Measurements from ENCODE around the gene HOMER2. TPM values are rescaled to one million over a fixed set of nuclear protein-coding genes. Genes with fewer than 3 reads are reported as not detected.

The HOMER2 gene
- total and polyA plus RNA-seq, 2 experiments from 2014 or later = 10.8 to 23.9 TPM

DNA sequence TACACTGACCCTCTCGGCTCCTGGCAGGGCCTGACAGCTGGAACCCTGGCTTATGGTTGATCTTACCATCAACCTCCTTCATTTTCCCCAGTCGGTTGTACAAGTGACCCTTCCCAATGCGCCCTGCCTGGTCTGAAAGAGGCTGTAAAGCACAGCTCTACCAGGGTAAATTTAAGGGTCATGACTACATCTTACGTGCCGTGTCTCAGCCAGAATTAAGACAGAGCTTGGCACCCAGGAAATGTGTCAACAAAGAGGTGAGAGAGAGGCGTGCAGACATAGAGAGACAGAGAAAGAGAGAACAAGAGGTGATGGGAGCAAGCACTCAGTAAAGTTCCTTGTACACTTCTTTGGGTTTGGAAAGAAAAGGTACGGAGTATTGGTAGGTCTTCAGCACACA lies 28.8 kb downstream of the HOMER2 start:
- H3K27ac ChIP-seq (ENCODE audit: low read depth) = no peak overlapping the region
- H3K36me3 ChIP-seq (ENCODE audit: insufficient read depth) = no peaks in the 10 kb centered on the region
- DNase-seq (ENCODE audit: low spot score) (no peak), ATAC-seq (no peak)
- H3K36me3 Mint-ChIP-seq (ENCODE audit: low read depth) = no peaks in the 10 kb centered on the region
- H3K27me3 ChIP-seq (ENCODE audit: insufficient read depth) = no peaks in the 10 kb centered on the region
- TF ChIP-seq ZNF331 (CRISPR knock-in tag; IDR thresholded peaks at IDR 0.05; ENCODE audit: low read depth) = no peak
- H3K9me2 ChIP-seq (ENCODE audit: insufficient read depth) = 0 out of 2 replicates have a peak, but pooled peaks cover 3% of the 10 kb centered on the region
- no peaks in the 10 kb centered on the region for H3F3A ChIP-seq (replicated peaks; ENCODE audit: low read depth)
- peaks cover 11% of the 10 kb centered on the region for H3K27me3 Mint-ChIP-seq (ENCODE audit: insufficient read depth, low read depth, poor library complexity)
- no peaks in the 10 kb centered on the region for H3K9me3 Mint-ChIP-seq
- H3K79me2 ChIP-seq (replicated peaks; ENCODE audit: insufficient read depth) = no peaks in the 10 kb centered on the region
- no peak overlapping the region for H3K4me2 ChIP-seq
- no peak overlapping the region for H3K4me3 ChIP-seq
- H3K4me1 Mint-ChIP-seq = no peaks in the 10 kb centered on the region
- no peaks in the 10 kb centered on the region for H3K4me1 ChIP-seq (ENCODE audit: insufficient read depth)
- H4K20me1 ChIP-seq (replicated peaks; ENCODE audit: insufficient read depth) = no peaks in the 10 kb centered on the region
- no peak overlapping the region for H3K4me3 Mint-ChIP-seq
- H2AFZ ChIP-seq = no peak overlapping the region
- no peak overlapping the region for H3K27ac Mint-ChIP-seq

DNA sequence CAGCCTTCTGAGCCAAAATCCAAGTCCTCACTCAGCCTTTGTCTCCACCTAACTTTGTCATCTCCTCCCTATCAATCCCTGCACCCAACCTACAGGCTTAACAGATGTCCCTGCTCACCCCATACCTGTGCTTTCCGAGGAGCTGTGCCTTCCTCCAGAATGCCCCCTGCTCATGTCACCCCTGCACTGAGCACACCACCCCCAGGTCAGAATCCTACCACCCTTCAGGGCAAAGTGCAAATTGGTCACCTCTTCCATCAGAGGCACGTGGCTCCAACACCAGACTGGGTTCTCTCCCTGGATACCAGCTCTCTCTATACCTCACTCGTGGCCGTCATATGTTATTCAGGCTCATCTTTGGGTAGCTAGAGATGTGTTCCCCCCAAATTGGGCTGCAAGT lies 29.8 kb downstream of the HOMER2 start:
- Mint-ChIP-seq H3K36me3 (ENCODE audit: low read depth) (no peaks in the 10 kb centered on the region), H3K27ac (no peak overlapping the region), H3K4me1 (no peaks in the 10 kb centered on the region), H3K27me3 (ENCODE audit: insufficient read depth, low read depth, poor library complexity) (peaks cover 11% of the 10 kb centered on the region), H3K4me3 (no peak overlapping the region), H3K9me3 (no peaks in the 10 kb centered on the region)
- Histone ChIP-seq H3K79me2 (replicated peaks; ENCODE audit: insufficient read depth) (no peaks in the 10 kb centered on the region), H2AFZ (no peak overlapping the region), H3K4me1 (ENCODE audit: insufficient read depth) (no peaks in the 10 kb centered on the region), H3K9me2 (ENCODE audit: insufficient read depth) (0 out of 2 replicates have a peak, but pooled peaks cover 3% of the 10 kb centered on the region), H3K27me3 (ENCODE audit: insufficient read depth) (no peaks in the 10 kb centered on the region), H3F3A (replicated peaks; ENCODE audit: low read depth) (no peaks in the 10 kb centered on the region), H4K20me1 (replicated peaks; ENCODE audit: insufficient read depth) (no peaks in the 10 kb centered on the region), H3K36me3 (ENCODE audit: insufficient read depth) (no peaks in the 10 kb centered on the region), H3K4me2 (no peak overlapping the region), H3K4me3 (no peak overlapping the region), H3K27ac (ENCODE audit: low read depth) (no peak overlapping the region)
- no peak for ATAC-seq
- no peak for DNase-seq (ENCODE audit: low spot score)
- TF ChIP-seq NANOG (IDR thresholded peaks at IDR 0.05; ENCODE audit: borderline replicate concordance) (no peak), ZNF331 (CRISPR knock-in tag; IDR thresholded peaks at IDR 0.05; ENCODE audit: low read depth) (no peak), JUNB (IDR thresholded peaks at IDR 0.05; ENCODE audit: unreplicated experiment) (no peak), POLR2AphosphoS5 (IDR thresholded peaks at IDR 0.05; ENCODE audit: low read depth) (no peak), ZNF114 (CRISPR knock-in tag; IDR thresholded peaks at IDR 0.05) (no peak), EZH2phosphoT487 (IDR thresholded peaks at IDR 0.05; ENCODE audit: unreplicated experiment) (no peak)
- TF ChIP-seq, protein P1, sequence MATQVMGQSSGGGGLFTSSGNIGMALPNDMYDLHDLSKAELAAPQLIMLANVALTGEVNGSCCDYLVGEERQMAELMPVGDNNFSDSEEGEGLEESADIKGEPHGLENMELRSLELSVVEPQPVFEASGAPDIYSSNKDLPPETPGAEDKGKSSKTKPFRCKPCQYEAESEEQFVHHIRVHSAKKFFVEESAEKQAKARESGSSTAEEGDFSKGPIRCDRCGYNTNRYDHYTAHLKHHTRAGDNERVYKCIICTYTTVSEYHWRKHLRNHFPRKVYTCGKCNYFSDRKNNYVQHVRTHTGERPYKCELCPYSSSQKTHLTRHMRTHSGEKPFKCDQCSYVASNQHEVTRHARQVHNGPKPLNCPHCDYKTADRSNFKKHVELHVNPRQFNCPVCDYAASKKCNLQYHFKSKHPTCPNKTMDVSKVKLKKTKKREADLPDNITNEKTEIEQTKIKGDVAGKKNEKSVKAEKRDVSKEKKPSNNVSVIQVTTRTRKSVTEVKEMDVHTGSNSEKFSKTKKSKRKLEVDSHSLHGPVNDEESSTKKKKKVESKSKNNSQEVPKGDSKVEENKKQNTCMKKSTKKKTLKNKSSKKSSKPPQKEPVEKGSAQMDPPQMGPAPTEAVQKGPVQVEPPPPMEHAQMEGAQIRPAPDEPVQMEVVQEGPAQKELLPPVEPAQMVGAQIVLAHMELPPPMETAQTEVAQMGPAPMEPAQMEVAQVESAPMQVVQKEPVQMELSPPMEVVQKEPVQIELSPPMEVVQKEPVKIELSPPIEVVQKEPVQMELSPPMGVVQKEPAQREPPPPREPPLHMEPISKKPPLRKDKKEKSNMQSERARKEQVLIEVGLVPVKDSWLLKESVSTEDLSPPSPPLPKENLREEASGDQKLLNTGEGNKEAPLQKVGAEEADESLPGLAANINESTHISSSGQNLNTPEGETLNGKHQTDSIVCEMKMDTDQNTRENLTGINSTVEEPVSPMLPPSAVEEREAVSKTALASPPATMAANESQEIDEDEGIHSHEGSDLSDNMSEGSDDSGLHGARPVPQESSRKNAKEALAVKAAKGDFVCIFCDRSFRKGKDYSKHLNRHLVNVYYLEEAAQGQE (IDR thresholded peaks at IDR 0.05; ENCODE audit: unreplicated experiment) = no peak
- TF ChIP-seq, protein P2, sequence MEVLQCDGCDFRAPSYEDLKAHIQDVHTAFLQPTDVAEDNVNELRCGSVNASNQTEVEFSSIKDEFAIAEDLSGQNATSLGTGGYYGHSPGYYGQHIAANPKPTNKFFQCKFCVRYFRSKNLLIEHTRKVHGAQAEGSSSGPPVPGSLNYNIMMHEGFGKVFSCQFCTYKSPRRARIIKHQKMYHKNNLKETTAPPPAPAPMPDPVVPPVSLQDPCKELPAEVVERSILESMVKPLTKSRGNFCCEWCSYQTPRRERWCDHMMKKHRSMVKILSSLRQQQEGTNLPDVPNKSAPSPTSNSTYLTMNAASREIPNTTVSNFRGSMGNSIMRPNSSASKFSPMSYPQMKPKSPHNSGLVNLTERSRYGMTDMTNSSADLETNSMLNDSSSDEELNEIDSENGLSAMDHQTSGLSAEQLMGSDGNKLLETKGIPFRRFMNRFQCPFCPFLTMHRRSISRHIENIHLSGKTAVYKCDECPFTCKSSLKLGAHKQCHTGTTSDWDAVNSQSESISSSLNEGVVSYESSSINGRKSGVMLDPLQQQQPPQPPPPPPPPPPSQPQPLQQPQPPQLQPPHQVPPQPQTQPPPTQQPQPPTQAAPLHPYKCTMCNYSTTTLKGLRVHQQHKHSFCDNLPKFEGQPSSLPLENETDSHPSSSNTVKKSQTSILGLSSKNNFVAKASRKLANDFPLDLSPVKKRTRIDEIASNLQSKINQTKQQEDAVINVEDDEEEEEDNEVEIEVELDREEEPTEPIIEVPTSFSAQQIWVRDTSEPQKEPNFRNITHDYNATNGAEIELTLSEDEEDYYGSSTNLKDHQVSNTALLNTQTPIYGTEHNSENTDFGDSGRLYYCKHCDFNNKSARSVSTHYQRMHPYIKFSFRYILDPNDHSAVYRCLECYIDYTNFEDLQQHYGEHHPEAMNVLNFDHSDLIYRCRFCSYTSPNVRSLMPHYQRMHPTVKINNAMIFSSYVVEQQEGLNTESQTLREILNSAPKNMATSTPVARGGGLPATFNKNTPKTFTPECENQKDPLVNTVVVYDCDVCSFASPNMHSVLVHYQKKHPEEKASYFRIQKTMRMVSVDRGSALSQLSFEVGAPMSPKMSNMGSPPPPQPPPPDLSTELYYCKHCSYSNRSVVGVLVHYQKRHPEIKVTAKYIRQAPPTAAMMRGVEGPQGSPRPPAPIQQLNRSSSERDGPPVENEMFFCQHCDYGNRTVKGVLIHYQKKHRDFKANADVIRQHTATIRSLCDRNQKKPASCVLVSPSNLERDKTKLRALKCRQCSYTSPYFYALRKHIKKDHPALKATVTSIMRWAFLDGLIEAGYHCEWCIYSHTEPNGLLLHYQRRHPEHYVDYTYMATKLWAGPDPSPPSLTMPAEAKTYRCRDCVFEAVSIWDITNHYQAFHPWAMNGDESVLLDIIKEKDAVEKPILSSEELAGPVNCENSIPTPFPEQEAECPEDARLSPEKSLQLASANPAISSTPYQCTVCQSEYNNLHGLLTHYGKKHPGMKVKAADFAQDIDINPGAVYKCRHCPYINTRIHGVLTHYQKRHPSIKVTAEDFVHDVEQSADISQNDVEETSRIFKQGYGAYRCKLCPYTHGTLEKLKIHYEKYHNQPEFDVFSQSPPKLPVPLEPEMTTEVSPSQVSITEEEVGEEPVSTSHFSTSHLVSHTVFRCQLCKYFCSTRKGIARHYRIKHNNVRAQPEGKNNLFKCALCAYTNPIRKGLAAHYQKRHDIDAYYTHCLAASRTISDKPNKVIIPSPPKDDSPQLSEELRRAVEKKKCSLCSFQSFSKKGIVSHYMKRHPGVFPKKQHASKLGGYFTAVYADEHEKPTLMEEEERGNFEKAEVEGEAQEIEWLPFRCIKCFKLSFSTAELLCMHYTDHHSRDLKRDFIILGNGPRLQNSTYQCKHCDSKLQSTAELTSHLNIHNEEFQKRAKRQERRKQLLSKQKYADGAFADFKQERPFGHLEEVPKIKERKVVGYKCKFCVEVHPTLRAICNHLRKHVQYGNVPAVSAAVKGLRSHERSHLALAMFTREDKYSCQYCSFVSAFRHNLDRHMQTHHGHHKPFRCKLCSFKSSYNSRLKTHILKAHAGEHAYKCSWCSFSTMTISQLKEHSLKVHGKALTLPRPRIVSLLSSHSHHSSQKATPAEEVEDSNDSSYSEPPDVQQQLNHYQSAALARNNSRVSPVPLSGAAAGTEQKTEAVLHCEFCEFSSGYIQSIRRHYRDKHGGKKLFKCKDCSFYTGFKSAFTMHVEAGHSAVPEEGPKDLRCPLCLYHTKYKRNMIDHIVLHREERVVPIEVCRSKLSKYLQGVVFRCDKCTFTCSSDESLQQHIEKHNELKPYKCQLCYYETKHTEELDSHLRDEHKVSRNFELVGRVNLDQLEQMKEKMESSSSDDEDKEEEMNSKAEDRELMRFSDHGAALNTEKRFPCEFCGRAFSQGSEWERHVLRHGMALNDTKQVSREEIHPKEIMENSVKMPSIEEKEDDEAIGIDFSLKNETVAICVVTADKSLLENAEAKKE (CRISPR knock-in tag; IDR thresholded peaks at IDR 0.05) = no peak
- TF ChIP-seq, protein P3, sequence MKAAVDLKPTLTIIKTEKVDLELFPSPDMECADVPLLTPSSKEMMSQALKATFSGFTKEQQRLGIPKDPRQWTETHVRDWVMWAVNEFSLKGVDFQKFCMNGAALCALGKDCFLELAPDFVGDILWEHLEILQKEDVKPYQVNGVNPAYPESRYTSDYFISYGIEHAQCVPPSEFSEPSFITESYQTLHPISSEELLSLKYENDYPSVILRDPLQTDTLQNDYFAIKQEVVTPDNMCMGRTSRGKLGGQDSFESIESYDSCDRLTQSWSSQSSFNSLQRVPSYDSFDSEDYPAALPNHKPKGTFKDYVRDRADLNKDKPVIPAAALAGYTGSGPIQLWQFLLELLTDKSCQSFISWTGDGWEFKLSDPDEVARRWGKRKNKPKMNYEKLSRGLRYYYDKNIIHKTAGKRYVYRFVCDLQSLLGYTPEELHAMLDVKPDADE (IDR thresholded peaks at IDR 0.05) = no peak
- TF ChIP-seq, protein P4, sequence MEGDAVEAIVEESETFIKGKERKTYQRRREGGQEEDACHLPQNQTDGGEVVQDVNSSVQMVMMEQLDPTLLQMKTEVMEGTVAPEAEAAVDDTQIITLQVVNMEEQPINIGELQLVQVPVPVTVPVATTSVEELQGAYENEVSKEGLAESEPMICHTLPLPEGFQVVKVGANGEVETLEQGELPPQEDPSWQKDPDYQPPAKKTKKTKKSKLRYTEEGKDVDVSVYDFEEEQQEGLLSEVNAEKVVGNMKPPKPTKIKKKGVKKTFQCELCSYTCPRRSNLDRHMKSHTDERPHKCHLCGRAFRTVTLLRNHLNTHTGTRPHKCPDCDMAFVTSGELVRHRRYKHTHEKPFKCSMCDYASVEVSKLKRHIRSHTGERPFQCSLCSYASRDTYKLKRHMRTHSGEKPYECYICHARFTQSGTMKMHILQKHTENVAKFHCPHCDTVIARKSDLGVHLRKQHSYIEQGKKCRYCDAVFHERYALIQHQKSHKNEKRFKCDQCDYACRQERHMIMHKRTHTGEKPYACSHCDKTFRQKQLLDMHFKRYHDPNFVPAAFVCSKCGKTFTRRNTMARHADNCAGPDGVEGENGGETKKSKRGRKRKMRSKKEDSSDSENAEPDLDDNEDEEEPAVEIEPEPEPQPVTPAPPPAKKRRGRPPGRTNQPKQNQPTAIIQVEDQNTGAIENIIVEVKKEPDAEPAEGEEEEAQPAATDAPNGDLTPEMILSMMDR (conservative IDR thresholded peaks at IDR 0.05; ENCODE audit: low read depth in 2 of 2) = no peak

Data from GM23338 (cell line).